ENCODE measurements around the gene SPTBN4.

SPTBN4 gene

GRCh38 chr19:40446263-40446784 is 20.5 kb upstream of the SPTBN4 start:
- no peak overlapping the region for H3K9ac ChIP-seq (ENCODE audit: low read length)

GRCh38 chr19:40449506-40449905 is 17.3 kb upstream of the SPTBN4 start:
- no peaks in the 10 kb centered on the region for H3K9me2 ChIP-seq (replicated peaks; ENCODE audit: insufficient read depth, low read length)
- H3F3A ChIP-seq (ENCODE audit: insufficient read depth): no peaks in the 10 kb centered on the region
- no peak overlapping the region for H3K4me2 ChIP-seq (ENCODE audit: low read depth, low read length, poor library complexity, severe bottlenecking)
- no peaks in the 10 kb centered on the region for H4K20me1 ChIP-seq (ENCODE audit: low read depth, low read length)
- no peaks in the 10 kb centered on the region for H3K36me3 ChIP-seq (ENCODE audit: low read length)
- no peak overlapping the region for H3K4me3 ChIP-seq (ENCODE audit: insufficient read depth, low read length, poor library complexity, severe bottlenecking)
- no peak for TF ChIP-seq EZH2phosphoT487 (conservative IDR thresholded peaks at IDR 0.05; ENCODE audit: low read length)
- TF ChIP-seq CTCF (IDR thresholded peaks at IDR 0.05; ENCODE audit: insufficient read depth, low read length, poor library complexity, severe bottlenecking): no peak
- no peaks in the 10 kb centered on the region for H3K79me2 ChIP-seq (ENCODE audit: insufficient read depth, low read length)
- H2AFZ ChIP-seq (ENCODE audit: low read depth, low read length, severe bottlenecking): no peak overlapping the region
- H3K9me3 ChIP-seq (ENCODE audit: insufficient read depth, low read length): no peaks in the 10 kb centered on the region
- H3K27ac ChIP-seq (ENCODE audit: low read depth, low read length): no peak overlapping the region
- H3K9ac ChIP-seq (ENCODE audit: low read length): no peak overlapping the region
- no peaks in the 10 kb centered on the region for H3K27me3 ChIP-seq (ENCODE audit: low read length)

More at GRCh38 chr19:40446263-40446784, 20.5 kb upstream of the SPTBN4 start:
- H3K27me3 ChIP-seq (ENCODE audit: low read length): no peaks in the 10 kb centered on the region
- peaks cover 5% of the 10 kb centered on the region for H3F3A ChIP-seq (ENCODE audit: insufficient read depth)
- H3K79me2 ChIP-seq (ENCODE audit: insufficient read depth, low read length): peaks cover 10% of the 10 kb centered on the region
- no peaks in the 10 kb centered on the region for H4K20me1 ChIP-seq (ENCODE audit: low read depth, low read length)
- no peaks in the 10 kb centered on the region for H3K9me2 ChIP-seq (replicated peaks; ENCODE audit: insufficient read depth, low read length)
- H3K36me3 ChIP-seq (ENCODE audit: low read length): no peaks in the 10 kb centered on the region
- H3K27ac ChIP-seq (ENCODE audit: low read depth, low read length): no peak overlapping the region
- H3K9me3 ChIP-seq (ENCODE audit: insufficient read depth, low read length): no peaks in the 10 kb centered on the region
- no peak overlapping the region for H3K4me2 ChIP-seq (ENCODE audit: low read depth, low read length, poor library complexity, severe bottlenecking)
- H3K4me3 ChIP-seq (ENCODE audit: insufficient read depth, low read length, poor library complexity, severe bottlenecking): no peak overlapping the region
- no peak for TF ChIP-seq CTCF (IDR thresholded peaks at IDR 0.05; ENCODE audit: insufficient read depth, low read length, poor library complexity, severe bottlenecking)
- H2AFZ ChIP-seq (ENCODE audit: low read depth, low read length, severe bottlenecking): no peak overlapping the region

DNA sequence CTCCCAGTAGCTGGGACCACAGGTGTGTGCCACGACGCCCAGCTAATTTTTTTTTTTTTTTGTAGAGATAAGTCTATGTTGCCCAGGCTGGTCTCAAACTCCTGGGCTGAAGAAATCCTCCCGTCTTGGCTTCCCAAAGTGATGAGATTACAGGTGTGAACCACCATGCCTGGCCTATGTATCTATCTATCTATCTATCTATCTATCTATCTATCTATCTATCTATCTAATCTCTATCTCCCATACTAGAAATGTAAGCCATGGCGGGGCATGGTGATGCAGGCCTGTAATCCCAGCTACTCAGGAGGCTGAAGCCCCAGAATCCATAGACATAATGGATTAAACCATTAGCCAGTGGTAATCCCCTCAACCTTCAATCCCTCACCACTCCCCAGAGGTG is 16.1 kb upstream of the SPTBN4 start:
- Histone ChIP-seq H3K36me3 (ENCODE audit: low read length) (no peaks in the 10 kb centered on the region), H3K9me3 (ENCODE audit: insufficient read depth, low read length) (no peaks in the 10 kb centered on the region), H2AFZ (ENCODE audit: low read depth, low read length, severe bottlenecking) (no peak overlapping the region), H3K79me2 (ENCODE audit: insufficient read depth, low read length) (no peaks in the 10 kb centered on the region), H3K4me3 (ENCODE audit: insufficient read depth, low read length, poor library complexity, severe bottlenecking) (no peak overlapping the region), H3K4me2 (ENCODE audit: low read depth, low read length, poor library complexity, severe bottlenecking) (no peak overlapping the region), H3K27me3 (ENCODE audit: low read length) (no peaks in the 10 kb centered on the region), H3K9me2 (replicated peaks; ENCODE audit: insufficient read depth, low read length) (no peaks in the 10 kb centered on the region), H4K20me1 (ENCODE audit: low read depth, low read length) (no peaks in the 10 kb centered on the region), H3K9ac (ENCODE audit: low read length) (no peak overlapping the region), H3F3A (ENCODE audit: insufficient read depth) (no peaks in the 10 kb centered on the region), H3K27ac (ENCODE audit: low read depth, low read length) (no peak overlapping the region)
- no peak for TF ChIP-seq CTCF (IDR thresholded peaks at IDR 0.05; ENCODE audit: insufficient read depth, low read length, poor library complexity, severe bottlenecking)
- TF ChIP-seq EZH2phosphoT487 (conservative IDR thresholded peaks at IDR 0.05; ENCODE audit: low read length): no peak

All from SU-DHL-6 (cell line).